Measurements from ENCODE around the gene MAN1B1.

DNA sequence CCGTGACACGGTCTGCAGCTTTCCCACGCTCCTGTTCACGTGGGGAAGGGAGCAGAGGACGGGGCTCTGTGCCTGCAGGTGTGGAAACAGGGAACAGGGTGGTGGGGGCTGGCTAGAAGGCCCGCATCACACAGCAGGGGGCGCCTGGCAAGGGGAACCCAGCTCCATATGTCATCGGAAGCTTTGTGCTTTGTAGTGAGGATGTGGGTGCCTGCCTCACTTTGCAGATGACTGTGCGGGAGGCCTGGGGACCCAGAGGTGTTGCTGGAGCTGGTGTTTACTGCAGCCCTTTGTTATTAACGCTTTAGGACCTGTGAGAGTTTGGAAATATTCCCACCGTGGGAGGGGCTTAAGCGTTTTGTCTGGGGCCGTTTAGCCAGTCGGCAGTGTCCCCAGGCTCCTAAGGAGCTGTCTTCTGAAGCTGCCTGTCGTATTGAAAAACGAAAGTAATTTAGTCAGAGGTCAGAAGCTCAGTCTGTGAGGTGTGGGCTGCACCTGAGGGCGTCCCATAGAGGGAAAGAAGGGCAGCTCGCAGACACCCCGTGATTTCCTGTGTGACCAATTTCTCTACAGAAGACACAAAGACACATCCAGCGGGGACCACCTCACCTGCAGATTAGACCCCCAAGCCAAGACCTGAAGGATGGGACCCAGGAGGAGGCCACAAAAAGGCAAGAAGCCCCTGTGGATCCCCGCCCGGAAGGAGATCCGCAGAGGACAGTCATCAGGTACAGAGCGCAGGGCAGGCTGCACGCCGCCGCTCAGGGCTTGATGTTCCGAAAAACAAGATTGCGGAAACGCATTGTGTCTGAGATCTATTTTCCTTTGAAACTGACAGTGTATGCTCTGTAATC is 9.1 kb downstream of the MAN1B1 start:
- no peak for TF ChIP-seq POLR2A (IDR thresholded peaks at IDR 0.05; ENCODE audit: low read depth, low read length)
- TF ChIP-seq, protein P1, sequence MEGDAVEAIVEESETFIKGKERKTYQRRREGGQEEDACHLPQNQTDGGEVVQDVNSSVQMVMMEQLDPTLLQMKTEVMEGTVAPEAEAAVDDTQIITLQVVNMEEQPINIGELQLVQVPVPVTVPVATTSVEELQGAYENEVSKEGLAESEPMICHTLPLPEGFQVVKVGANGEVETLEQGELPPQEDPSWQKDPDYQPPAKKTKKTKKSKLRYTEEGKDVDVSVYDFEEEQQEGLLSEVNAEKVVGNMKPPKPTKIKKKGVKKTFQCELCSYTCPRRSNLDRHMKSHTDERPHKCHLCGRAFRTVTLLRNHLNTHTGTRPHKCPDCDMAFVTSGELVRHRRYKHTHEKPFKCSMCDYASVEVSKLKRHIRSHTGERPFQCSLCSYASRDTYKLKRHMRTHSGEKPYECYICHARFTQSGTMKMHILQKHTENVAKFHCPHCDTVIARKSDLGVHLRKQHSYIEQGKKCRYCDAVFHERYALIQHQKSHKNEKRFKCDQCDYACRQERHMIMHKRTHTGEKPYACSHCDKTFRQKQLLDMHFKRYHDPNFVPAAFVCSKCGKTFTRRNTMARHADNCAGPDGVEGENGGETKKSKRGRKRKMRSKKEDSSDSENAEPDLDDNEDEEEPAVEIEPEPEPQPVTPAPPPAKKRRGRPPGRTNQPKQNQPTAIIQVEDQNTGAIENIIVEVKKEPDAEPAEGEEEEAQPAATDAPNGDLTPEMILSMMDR (conservative IDR thresholded peaks at IDR 0.05; ENCODE audit: low read depth, low read length) = 0 out of 2 replicates have a peak, but pooled peaks have one; percentile 13
- TF ChIP-seq CEBPB (IDR thresholded peaks at IDR 0.05; ENCODE audit: low read depth, low read length) = no peak
- no peak for TF ChIP-seq MAZ (IDR thresholded peaks at IDR 0.05; ENCODE audit: borderline replicate concordance, low read depth, low read length)
